Ishikawa (cell line): ENCODE results near the gene ANXA8.

ENCODE experiments used
- CEBPB ChIP-seq: IDR thresholded peaks from 2 replicates; pipeline ENCODE4 v1.6.1; 2012
- CREB1 ChIP-seq: IDR thresholded peaks from 2 replicates; pipeline ENCODE4 v1.6.1; 2012; ENCODE audit warnings: low read depth
- EP300 ChIP-seq: IDR thresholded peaks from 2 replicates; pipeline ENCODE4 v1.6.1; 2012; ENCODE audit warnings: borderline replicate concordance
- MAX ChIP-seq: IDR thresholded peaks from 2 replicates; pipeline ENCODE4 v1.6.1; 2012
- RAD21 ChIP-seq: IDR thresholded peaks from 2 replicates; pipeline ENCODE4 v1.6.1; 2012; ENCODE audit warnings: low read depth
- REST ChIP-seq: IDR thresholded peaks from 2 replicates; pipeline ENCODE4 v1.6.1; 2012; ENCODE audit warnings: low read depth, mild to moderate bottlenecking
- TAF1 ChIP-seq: IDR thresholded peaks from 2 replicates; pipeline ENCODE4 v1.6.1; 2012; ENCODE audit warnings: low read depth, mild to moderate bottlenecking
- TCF12 ChIP-seq: IDR thresholded peaks from 2 replicates; pipeline ENCODE4 v1.6.1; 2012; ENCODE audit warnings: low read depth
- USF1 ChIP-seq: IDR thresholded peaks from 2 replicates; pipeline ENCODE4 v1.6.1; 2012
- YY1 ChIP-seq: IDR thresholded peaks from 2 replicates; pipeline ENCODE4 v1.6.1; 2012; ENCODE audit warnings: low read depth

DNA sequence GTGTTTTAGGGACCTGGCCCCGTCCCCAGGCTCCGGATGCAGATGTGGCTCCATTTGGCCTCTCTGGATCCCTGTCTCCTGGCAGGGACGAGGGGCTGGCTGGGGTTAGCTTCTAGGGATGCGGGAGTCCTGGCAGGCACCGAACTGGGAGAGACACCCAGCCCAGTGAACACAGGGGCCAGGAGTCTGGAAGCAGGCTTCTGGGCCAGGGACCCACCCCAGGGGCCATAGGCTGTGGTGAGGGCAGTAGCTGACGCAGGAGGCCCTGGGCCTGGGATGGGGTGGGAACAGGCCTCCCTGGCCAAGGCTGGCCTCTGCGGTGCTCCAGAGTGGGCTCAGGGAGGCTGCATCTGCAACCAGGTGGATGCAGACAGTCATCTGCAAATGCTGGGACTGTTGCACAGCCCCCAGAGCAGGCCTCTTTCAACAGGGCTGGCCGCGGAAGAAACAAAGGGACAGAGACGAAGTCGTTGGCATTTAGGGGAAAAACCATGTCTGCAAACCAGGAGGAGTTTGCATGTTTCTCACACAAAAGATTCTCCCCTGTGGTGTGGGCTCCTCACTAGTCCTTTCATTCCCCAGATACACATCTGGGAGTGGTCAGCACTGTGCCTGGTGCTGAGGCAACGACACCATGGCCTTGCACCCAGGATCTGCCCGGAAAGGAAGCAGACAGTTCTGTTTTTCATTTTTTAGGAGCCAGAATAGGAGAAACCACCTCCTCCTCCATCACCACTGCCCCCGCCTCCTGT lies 63.4 kb downstream of the ANXA8 start:
- TF ChIP-seq EP300 (no peak), RAD21 (no peak), MAX (no peak), CREB1 (no peak), YY1 (no peak), CEBPB (no peak), TCF12 (no peak), TAF1 (no peak), REST (no peak), USF1 (no peak)
